ENCODE measurements around the gene SH3BGRL2. TPM values are rescaled to one million over a fixed set of nuclear protein-coding genes. Genes with fewer than 3 reads are reported as not detected.

The SH3BGRL2 gene
- total and polyA plus RNA-seq, 2 of the 8 experiments (the other 6 are each of a cell fraction or from before 2014, with no cell fraction given): 6.0 to 20.3 TPM

DNA sequence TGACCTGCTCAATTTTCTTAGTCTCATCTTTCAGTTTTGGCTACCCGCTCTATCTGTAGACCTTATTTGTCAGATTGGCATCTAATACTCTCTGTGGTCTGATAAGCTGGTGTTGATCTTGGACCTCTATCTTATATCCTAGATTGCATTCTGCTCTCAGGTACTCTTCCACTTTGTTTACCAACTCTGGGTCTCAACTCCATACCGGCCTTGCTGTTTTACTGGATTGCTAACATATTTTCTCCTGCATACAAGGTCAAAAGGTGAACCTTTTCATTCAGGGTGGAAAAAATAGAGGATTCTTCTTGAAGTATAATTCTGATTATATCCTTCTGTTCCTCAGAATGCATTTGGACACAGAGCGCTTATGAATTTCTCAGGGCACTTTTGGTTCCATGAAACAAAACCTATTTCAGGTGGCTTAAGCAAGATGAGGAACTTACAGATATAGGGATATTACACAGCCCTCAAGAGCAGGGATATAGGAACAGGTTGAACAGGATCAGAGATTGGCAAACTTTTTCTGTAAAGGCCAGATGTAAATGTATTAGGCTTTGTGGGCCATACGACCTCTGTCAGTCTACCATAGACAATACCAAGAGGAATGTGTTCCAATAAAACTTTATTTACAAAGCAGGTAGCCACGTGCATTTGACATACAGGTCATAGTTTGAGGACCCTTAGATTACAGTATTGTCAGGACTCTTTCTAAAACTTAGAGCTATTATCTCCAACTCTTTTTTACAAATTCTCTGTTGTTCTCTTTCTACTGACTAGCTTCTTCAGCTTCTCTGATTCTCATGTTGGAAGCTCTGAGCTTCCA lies 2.5 kb upstream of the SH3BGRL2 start (continued):
- TF ChIP-seq SUZ12 (IDR thresholded peaks at IDR 0.05; ENCODE audit: low read length): no peak
- TF ChIP-seq CBX5 (IDR thresholded peaks at IDR 0.05; ENCODE audit: low read depth, low read length): no peak
- TF ChIP-seq EZH2 (IDR thresholded peaks at IDR 0.05; ENCODE audit: low read depth, low read length, severe bottlenecking): no peak
- TF ChIP-seq JUND (IDR thresholded peaks at IDR 0.05; ENCODE audit: low read length): no peak
- no peak for TF ChIP-seq CHD1 (IDR thresholded peaks at IDR 0.05; ENCODE audit: low read depth, low read length)

Data from H1 (cell line).